HL-60/S4 treated with phorbol 12-myristate 13-acetate at 8.2 ng/mL for 4 days and 3 days (cell line): ENCODE measurements around the gene PROCA1.
"Not testable (repeated sequence)": the region's sequence is repeated elsewhere in the genome, so short reads cannot be mapped to it uniquely, and the experiment has no call there.

Experiments
- in situ Hi-C: fragments of 300-500 bp; cut with MboI; formaldehyde crosslinking; loops from 2 replicates; pipeline ENCODE4 v1.15.0; 2022; ENCODE audit warnings: low sequenced_read_pairs

PROCA1 gene

DNA sequence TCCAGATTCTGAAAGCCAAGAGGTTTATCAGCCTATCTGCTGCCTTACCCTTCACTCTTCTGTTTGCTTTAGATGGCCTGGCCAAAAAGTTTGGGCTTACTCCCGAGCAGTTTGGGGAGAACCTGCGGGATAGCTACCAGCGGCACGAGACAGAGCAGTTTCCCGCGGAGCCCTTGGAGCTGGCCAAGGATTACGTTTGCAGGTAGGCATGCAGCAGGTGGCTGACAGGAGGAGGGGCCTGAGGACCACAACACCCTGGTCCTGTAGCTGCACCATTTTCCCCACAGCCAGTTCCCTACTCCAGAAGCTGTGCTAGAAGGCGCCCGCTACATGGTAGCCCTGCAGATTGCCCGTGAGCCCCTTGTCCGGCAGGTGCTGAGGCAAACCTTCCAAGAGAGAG lies 29.0 kb downstream of the PROCA1 start:
- in situ Hi-C loops = no loop called here

DNA sequence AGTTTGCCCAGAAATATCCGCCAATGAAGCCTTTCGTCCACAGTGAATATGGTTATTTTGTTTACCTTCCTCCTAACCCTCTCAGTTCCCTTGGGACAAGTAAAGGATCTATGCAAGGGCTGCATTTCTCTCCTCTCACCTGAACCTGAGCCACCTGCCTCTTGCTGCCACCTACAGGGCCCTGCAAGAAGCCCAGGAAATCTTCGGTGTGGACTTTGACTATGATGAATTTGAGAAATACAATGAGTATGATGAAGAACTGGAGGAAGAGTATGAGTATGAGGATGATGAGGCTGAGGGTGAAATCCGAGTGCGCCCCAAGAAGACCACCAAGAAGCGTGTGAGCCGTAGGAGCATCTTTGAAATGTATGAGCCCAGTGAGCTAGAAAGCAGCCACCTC lies 35.7 kb downstream of the PROCA1 start:
- in situ Hi-C loops = no loop called here

DNA sequence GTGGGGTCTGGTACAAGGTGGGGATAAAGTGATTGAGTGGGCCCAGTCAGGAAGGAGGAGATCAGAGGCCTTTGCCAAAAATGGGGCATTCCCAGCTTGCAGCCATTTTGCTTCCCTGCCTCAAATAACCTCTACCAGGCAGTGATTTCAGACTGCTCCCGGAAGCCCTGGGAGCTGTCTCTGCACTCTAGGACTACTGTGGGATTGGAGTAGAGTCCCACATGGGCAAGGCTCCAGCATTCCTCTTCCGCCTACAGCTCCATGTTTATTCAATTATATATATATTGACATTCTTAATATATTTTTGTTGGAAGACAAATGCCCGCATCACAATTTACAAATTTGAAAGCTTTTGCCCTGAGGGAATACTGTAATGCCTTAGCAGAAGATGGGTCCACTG lies 36.2 kb downstream of the PROCA1 start:
- in situ Hi-C loops = no loop called here

DNA sequence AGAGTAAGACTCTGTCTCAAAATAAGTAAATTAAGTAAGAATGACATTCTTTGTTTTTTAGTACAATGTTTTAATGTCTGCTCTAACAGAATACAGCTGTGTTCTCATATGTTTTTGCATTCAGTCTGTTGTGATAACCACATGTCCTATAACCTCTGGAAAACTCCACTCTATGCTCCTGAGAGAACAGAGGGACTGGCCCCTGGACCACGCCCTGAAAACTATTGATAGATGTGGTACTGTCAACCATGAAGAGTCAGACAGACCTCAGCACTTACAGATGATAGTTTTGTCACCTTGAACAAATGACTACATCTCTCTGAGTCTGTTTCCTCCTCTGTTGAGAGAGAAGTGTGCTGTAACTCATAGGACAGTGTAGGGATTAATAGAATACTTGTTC lies 41.8 kb downstream of the PROCA1 start:
- in situ Hi-C loops = no loop called here

DNA sequence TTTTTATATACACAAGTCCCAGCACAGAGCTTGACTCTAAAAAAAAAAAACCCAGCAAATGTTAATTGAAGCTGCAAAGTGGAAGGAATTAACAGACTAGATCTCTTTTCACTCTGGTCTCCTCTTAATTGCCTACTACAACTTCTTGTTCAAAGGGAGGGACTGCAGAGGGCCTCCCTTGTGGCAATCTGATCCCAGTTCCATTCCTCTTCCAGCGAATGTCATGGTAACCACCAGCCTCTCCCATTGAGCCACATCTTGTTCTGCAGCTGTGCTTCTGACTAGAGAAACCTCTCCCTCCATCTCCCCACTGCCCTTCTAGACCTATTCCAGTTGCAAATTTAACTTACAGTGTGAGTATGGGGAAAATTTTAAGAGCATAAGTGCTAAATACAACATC lies 43.8 kb downstream of the PROCA1 start:
- in situ Hi-C loops = no loop called here

DNA sequence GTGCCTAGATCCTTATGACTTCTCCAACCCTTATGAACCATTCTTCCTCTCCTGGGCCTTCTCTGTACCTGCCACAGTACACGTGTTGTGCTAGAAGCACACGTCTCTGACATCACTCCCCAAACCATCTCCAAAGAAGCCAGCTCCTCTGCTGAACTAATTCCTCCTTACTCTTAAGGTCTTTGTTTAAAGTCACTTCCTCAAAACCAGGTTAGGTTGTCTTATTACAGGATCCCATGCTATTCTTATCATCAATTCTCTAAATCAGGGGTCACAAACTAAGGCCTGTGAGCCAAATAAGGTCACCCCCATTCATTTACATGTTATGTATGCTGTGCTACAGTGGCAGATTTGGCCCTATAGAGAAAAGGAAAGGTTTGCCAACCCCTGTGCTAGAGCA lies 45.7 kb downstream of the PROCA1 start:
- in situ Hi-C loops = no loop called here

DNA sequence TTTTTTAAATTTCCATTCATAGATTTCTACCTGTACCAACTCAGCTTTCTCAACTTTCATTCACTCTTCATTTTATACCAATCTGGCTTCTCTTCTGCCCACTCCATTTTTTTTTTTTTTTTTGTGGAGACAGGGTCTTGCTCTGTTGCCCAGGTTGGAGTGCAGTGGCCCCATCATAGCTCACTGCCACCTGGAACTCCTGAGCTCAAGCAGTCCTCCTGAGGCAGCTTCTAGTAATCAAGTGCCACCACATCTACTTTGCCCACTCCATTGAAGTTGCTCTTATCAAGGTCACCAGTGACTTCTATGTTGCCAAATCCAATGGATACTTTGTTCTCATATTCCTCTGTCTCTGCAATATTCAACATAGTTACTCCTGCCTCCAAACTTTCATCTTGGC lies 48.0 kb downstream of the PROCA1 start:
- in situ Hi-C loops = no loop called here

DNA sequence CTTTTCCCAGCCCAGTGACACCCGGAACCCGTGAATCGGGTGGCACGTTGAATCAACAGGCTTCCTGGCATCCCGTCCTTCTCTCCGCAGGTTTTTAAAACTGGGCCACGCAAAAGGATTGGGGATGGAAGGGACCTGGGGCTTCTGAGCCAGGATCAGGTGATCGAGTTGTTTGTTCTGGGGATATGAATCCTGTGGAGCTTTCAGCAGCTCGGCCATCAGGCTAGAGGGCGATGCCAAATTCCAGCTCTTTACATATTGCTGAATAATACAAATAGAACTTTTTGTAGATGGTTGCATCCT lies 49.2 kb downstream of the PROCA1 start:
- in situ Hi-C loops = no loop called here

DNA sequence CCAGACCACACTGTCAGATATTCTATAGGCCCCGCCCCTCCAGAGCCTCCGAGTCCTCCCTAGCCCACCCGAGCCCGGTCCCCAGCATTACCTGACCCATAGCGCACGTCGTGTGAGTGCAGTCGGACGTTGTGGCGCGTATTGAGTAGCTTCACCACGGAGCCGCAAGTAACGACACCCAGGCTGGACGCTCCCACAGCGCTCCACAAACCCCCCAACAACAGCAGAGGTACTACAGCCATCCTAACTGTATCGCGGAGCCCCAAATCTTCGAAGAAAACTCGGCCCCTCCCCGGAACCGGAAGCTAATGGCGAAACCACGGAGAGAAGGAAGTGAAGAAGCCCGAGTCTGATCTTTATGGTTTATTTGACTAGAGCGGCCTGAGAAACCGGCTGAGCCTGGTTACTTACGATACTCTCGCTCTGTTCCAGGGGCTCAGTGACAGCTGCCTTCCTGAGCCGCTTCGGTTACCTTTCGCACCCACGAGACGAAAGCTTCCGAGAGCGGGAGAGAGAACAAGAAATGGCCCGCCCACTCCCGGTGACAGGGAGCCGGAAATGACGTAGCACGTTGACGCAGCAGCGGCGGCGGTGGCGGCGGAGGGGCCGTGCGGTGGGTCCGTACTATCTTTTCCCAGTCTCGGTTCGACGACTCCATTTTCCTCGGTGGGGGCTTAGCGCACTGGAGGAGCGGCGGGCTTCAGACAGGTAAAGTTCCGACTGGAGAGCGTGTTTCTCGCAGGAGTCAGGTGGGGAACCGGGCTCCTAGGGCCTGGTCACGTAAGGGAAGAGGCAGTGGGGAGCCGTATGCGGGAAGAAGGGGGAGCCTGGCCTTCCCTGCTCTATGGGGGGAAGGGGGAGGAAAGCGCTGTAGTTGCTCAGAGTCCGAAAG lies 49.8 kb downstream of the PROCA1 start, which contains the start of the genes SDF2 and SUPT6H:
Gene SDF2 (minus strand): TSS at position 272 of the 892 bp plus-strand sequence. CDS start 30 bp downstream, at position 242.
Gene SUPT6H (plus strand): TSS at position 571 of the 892 bp plus-strand sequence. CDS start 11,197 bp downstream, outside the sequence.
- in situ Hi-C loops = no loop called here

DNA sequence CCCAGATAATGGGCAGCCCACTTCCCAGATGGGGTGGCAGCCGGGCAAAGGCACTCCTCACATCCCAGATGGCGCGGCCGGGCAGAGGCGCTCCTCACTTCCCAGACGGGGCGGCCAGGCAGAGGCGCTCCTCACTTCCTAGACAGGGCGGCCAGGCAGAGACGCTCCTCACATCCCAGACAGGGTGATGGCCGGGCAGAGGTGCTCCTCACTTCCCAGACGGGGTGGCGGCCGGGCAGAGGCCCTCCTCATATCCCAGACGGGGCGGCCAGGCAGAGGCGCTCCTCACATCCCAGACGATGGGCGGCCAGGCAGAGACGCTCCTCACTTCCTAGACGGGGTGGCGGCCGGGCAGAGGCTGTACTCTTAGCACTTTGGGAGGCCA lies 52.2 kb downstream of the PROCA1 start:
- in situ Hi-C loops = not testable (repeated sequence)

DNA sequence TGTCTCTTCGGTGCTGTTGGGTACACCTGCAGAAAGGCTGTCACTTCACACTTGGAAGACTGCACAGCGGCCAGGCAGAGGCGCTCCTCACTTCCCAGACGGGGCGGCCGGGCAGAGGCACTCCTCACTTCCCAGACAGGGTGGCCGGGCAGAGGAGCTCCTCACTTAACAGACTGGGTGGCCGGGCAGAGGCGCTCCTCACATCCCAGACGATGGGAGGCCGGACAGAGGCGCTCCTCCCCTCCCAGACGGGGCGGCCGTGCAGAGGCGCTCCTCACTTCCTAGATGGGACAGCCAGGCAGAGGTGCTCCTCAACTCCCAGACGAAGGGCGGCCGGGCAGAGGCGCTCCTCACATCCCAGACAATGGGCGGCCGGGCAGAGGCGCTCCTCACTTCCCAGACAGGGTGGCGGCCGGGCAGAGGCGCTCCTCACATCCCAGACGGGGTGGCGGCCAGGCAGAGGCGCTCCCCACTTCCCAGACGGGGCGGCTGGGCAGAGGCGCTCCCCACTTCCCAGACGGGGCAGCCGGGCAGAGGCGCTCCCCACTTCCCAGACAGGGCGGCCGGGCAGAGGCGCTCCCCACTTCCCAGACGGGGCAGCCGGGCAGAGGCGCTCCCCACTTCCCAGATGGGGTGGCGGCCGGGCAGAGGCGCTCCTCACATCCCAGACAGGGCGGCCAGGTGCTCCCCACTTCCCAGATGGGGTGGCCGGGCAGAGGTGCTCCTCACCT lies 52.8 kb downstream of the PROCA1 start:
- in situ Hi-C loops = not testable (repeated sequence)

DNA sequence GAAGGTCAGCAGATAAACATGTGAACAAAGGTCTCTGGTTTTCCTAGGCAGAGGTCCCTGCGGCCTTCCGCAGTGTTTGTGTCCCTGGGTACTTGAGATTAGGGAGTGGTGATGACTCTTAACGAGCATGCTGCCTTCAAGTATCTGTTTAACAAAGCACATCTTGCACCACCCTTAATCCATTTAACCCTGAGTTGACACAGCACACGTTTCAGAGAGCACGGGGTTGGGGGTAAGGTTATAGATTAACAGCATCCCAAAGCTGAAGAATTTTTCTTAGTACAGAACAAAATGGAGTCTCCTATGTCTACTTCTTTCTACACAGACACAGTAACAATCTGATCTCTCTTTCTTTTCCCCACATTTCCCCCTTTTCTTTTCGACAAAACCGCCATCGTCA lies 53.3 kb downstream of the PROCA1 start:
- in situ Hi-C loops = not testable (repeated sequence)

DNA sequence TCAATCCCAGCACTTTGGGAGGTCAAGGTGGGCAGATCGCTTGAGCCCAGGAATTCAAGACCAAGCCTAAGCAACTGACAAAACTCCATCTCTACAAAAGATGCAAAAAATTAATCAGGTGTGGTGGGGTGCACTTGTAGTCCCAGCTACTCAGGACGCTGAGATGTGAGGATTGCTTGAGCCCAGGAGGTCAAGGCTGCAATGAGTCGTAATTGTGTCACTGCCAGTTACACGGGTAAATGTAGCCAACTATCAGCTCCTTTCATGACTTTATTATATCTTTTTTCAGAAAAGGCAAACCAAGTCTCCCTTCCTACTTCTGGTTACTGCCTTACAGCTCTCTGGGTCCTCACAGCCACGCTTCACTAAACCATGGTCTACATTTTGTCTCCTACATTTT lies 53.9 kb downstream of the PROCA1 start:
- in situ Hi-C loops = no loop called here

DNA sequence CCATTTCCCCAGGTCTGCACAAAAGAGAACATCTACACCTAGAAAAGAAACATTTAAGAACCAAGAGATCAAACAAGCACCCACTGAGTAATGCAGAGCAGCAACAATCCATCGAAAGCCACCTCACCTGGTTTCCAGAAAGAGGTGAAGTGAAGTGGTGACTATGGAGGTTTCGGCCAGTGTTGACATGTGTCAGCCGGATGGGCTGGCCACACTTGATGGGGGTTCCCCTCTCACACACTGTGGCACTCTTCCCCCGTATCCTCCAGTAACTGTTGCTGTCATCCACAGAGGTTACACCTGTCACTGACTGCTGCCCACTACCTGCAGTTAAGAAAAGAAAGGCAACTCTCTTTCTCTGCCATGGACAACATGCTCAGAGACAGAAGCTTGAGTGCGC lies 56.5 kb downstream of the PROCA1 start:
- in situ Hi-C loops = no loop called here
